Activated naive CD4-positive, alpha-beta T cell treated with anti-CD3 and anti-CD28 coated beads, Interleukin-2, amount 50 U/mL, for 16 hours (primary cell): Measurements from ENCODE around the gene SLC5A7.

Source experiments
- DNase-seq: peaks from one replicate; pipeline ENCODE4 v3.0.0-alpha.2; 2020

The SLC5A7 gene

DNA sequence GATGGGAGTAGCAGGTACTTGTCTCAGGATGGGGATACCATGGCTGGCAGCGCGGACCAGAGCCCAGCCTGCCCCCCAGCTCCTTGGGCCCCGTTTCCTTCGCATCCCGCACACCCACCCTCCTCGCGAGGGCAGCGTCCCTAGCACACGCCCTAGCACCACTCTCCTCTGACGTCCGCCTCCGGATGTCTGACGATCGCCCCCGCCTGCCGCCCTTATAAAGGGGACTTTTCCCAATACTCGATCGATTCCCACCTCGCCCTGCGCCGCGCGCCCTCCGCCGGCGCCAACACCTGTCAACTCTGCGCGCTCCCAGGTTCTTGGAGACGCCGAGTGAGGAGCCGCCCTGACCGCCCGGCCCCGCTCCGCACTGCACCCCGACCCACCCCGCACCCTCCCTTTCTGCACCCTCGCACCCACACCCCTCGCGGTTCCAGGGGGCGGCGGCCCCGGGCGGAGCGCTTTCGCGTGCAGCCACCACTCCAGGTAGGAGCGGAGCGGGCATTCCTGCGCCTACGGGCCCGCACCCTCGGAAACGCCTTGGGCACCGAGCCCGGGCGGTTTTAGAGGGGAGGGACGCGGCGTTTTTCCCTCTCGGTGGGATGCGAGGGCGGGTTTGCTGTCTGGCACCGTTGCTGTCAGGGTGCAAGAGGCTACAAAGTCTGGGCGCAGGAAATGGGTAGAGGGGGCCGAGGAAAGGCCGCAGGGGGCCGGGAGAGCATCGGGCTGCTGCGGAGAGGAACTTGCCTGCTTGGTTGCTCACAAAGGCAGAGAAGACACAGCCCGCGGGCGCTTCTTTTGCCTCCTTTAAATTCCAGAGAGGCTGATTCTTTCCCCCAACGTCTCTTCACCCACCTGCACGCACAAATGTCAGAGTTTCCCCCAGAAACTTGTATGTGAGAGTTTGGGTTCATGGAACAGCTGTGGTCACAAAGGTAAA, at the start of gene SLC5A7:
TSS of gene SLC5A7 (plus strand) at position 247 of the 940 bp plus-strand sequence. CDS start 1,632 bp downstream, outside the sequence.
- no peak for DNase-seq

DNA sequence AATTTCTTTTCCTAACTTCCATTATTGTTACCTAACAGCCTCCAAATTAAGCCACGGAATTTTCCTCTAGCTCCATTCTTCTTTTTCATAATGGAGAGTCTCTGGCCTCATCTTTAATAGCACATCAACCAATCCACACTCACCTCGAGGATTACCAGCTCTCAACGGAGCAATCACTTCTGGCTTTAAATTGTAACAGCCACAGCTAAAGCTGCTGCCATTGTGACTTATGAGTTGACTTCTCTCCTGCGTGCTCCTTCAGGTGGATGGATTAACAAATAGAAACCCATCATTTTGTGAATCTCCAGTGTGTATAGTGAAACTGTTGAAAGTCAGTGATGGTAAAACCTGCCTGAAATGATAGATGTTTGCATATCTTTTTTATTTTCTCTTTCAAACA, 24.9 kb upstream of the SLC5A7 start:
- no peak for DNase-seq

DNA sequence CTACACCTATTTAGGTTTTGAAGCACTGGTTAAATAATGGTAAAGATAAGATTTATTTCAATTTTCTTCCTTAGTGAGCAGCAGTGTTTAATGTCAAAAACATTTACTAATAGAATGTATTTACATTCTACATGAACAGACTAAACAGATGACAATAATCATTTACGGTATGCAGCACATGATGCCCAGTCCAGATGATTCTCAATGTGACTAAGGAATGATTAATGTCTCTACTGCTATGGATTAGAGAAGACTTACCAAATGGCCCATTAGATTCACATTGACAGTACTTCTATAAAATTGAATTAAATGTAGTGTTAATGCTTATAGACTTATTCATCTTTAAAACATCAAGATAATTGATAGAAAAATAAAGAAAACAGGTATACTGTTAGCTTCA, 22.1 kb upstream of the SLC5A7 start:
- no peak for DNase-seq

DNA sequence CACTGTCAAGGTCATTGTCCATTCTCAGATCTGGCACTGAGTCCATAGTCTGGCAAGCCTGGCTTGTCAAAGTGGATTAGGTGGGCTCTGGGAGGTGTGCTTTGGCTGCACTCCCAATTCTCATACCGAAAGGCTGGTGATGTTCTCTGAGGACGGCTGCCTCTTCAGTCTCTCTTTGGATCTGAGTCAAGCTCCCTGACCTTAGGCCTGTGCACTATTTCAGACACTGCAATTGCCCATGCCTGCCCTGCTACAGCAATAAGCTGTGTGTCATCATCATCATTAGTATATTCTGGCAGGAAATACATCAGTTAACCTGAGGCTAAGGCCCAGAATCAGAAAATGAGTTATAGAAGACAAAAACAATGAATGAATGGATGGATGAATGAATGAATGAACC, 1.6 kb upstream of the SLC5A7 start:
- DNase-seq: no peak

DNA sequence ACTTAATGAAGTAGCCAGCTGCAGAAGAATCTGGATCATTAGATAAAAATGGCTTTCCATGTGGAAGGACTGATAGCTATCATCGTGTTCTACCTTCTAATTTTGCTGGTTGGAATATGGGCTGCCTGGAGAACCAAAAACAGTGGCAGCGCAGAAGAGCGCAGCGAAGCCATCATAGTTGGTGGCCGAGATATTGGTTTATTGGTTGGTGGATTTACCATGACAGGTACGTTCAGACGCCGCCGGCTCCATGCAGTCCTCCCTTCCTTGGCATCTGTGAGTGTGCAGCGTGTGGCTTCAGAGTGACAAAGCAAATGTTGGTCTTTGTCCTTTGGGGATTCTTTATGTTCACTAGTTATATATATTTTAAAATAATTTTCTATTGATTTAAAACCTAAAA, 1.8 kb downstream of the SLC5A7 start:
- no peak for DNase-seq

DNA sequence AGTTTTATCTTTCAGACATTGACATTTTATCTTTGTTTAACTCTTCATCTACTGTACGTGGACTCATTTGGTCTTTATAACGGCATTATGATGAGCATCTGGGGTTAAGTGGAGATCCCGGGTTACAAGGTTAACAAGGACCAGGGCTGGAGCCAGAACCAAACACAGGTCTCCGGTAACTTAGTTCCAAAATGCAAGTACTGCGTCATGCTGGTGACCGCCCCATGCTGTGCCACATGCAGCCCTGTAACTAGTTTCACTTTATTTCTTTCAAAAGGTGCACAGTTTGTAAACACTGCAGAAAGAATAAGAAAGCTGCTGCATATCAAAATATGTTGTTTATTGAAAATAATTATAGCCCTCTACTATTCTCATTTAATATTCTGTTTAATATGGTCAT, 3.1 kb downstream of the SLC5A7 start:
- DNase-seq: no peak

DNA sequence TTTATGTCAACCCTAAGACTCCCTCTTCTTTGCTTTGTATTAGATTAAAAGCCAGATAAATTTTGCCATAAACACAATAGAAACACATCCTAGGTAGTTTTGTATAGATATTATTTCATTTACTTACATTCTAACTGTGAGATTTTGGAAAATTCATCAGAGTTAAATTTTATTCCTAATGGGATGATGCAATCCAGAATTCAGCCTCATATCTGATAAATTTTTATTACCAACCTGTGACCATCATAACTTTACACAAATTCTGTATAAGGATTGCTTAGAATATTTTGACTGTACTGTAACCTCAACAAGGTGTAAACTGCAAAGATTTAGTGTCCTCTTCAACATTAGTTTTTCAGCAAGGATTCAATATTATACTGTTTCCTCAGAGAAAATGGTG, 4.4 kb downstream of the SLC5A7 start:
- no peak for DNase-seq

DNA sequence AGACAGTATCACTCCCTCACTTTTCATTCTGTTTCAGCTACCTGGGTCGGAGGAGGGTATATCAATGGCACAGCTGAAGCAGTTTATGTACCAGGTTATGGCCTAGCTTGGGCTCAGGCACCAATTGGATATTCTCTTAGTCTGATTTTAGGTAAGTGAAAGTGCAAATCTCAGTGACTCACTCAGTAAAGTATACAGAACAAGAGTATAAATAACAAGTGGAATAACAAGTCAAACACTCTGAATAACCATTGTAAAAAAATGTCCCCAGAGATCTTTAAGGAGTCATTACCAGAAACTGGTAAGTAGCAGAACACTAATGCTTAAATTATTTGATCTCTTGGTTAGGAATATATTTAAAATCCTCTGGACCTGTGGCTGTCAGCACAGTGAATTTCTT, 5.7 kb downstream of the SLC5A7 start:
- DNase-seq: no peak

DNA sequence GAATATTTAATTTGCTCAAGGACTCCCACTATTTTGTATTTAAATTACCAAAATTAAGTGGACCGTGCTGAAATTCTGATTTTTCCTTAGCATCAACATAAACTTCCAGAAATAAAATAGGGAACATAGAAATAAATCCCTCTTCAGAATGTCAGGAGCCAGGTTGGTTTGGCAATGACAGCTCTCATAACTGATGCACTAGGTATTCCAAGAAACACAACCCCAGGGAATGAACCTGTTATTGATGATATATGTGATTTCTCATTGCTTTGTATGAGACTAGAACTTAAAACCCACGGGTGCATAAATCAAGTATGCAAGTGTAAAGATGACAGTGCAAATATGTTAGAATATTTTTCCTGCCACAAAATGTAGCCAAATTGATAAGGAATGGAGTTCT, 12.8 kb downstream of the SLC5A7 start:
- no peak for DNase-seq

DNA sequence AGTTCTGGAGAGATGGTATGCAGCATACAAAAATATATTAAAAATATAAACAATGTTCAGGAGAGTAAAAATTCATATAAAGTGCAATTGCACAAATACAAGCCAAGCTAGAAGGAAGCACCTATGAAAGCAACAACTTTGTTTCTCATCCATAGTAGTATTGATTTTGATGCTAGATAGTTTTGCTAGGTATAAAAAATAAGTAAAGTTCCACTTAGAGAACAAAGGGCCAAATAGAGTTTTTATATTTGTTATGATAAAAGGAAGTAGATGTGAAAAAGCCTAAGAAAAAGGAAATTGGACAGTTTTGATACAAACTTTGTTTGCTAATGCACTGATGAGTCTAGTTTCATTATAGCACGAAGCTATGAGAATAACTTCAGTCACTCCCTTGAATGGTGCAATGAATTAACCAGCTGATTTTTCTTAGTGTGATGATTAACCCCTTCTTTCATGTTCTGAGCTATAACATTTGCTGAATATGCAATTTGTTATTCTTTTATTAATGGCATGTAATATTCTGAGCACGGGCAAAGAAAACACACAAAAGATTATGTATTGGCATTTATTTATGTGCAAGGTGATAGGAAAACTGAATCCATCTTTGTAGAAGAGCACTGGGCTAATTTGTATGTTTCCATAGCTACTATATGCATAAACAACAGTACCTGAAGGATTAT, 24.7 kb downstream of the SLC5A7 start:
- no peak for DNase-seq

DNA sequence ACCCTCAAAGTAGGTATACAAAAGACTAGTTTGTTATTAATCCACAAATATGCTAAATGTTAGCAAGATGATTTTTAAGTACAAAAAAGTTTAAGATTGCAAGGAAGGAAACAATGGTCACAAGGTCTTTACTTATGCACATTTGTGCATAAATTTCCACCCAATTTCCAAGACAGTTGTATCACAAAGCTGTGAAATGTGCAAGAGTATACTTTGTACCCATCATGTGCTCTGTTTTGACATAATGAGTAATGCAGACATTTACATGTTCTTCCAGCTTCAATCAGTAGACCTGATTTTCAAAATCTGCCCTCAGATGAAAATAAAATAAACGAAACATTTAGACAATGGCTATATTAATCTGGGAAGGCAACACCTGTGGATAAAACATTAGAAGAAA, 27.0 kb downstream of the SLC5A7 start:
- no peak for DNase-seq

DNA sequence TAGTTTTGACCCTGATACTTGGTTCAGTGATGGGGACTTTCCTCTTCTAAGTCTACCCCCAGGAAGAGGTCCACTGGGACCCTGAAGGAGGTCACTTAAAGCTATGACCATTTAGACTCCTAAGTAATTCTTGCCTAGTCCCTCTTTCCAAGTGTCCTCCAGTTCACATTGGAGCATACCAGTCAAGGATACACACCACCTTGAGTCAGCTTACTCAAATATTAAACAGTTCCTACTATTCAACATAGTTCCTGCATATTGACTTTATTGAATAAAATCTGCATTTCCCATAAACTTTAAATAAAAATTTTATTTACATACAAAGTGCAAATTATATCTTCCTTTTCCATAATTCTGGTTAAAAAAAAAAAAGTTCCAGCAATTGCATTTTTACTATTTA, 36.3 kb downstream of the SLC5A7 start:
- no peak for DNase-seq

DNA sequence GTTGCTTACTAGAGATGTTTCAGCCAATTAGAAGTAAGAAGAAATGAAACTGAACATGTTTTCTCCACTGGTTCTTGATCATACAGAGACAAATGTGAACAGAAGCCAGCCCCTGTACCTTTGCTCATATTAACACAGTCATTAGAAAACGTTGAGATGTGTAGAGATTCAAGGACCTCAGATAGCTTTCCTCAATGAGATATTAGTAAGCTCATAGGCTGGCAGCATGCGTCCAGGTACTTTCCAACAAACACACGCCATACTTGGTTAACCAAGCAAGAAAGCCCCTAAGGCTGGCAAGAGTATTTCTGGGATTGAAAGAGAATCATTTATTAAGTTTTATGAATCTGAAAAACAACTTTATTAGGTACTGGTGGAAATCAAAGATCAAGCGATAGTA, 37.5 kb downstream of the SLC5A7 start:
- DNase-seq: no peak

DNA sequence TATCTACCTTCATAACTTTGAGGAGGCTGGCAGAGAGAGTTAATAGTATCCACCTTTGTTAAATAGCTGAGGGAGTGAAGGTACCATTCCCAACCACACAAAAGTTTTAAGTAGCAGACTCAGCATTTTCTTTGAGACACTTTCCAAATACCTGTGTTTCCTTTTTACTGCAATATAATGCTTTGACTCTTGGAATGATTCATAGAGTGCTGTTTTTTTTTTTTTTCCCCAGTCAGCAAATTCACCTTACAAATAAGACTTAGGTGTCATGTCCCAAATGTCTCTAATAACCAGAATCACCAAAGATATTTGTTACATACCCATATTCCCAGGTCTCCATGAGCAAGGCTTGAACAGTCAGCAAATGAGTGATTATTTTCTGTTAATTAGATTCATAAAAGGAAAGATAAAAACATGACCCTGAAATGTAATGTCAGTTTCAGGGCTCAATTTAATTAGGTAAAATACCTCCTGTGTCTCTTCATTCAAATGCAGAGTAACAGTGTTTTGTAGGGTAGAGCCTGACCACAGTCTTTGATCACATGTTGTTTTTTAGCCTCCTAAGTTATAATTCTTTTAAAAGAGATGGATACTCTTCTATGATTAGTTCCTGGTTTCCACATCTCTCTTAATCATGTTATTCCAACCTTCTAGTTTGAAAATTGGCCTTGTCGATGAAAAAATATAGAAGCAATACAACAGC, 39.9 kb downstream of the SLC5A7 start:
- no peak for DNase-seq

DNA sequence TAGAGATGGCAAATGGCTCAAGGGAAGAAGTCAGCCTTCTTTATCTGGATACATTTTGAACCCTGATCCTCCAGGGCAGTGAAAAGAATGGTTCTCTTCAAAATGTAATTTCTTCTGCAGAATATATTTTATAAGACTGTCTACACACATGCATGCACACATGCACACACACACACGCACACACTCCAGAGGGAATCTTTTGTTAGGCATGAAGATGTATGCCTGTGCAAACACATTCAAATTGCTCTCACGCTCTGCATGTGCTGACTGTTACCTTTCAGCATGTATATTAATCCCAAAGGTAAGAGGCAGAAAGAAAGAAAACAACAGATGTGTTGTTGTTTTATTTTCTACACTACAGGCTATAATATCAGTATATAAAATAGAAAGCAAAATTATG, 43.2 kb downstream of the SLC5A7 start:
- no peak for DNase-seq

DNA sequence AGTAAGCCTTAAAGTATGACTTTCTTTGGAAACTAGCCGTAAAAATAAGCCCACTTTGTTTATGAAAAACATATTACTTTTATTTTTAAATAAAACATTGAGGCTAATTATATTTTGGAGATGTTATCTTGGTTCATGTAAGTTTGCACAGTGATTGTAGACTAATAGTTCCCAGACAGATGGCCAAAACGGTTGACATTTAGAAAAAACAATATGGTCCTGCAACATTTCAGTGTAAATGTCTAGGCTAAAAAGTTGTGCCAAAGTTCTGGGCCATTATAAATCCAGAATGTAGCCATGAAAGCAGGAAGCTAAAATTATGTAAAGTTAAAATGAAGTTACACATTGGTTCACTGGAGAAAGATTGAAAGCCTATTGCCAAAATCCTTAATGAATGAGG, 43.6 kb downstream of the SLC5A7 start:
- DNase-seq: no peak

DNA sequence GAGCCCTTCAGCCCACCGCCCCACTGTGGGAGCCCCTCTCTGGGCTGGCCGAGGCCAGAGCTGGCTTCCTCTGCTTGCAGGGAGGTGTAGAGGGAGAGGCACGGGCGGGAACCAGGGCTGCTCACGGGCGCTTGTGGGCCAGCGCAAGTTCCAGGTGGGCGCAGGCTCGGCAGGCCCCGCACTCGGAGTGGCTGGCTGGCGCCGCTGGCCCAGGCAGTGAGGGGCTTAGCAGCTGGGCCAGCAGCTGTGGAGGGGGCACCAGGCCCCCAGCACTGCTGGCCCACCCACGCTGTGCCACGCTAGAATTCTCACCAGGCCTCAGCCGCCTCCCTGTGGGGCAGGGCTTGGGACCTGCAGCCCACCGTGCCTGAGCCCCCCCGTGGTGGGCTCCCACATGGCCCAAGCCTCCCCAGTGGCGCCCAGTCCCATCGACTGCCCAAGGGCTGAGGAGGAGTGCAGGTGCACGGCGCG, 45.2 kb downstream of the SLC5A7 start:
- DNase-seq: no peak

DNA sequence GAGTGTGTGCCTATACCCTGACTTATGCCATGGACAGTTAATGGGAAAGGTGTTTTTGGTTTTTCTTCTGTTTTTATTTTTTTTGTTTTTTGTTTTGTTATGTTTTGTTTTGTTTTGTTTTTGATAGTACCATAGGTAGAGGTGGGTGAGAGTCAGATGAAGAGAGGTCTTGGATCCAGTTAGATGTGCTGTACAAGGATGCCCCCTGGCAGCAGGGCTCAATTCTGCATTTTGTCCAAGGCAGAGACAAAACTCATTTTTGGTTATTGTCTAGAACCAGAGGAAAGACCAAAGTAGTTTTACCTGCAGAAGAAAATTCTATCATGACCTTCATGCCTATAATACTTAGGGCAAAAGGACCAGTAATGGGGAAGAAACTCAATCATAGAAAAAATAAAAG, 48.5 kb downstream of the SLC5A7 start:
- no peak for DNase-seq

DNA sequence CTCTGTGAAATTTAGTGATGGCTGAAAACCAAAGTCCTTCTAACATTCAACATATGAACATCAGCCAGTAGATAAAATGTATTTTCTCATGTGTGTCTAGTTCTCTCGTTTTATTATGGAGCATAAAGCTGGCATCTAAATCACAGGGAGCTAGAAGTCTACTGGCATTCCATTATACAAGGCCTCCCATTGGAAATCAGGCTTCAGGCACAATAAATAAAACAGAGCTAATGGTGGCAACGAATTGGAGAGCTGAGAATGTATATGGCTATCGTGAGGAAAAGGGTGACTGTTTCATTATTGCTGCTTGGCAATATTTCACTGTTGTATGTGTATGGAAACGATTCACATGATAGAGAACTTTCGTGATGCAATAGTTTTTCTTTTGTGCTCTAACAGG, 62.4 kb downstream of the SLC5A7 start:
- no peak for DNase-seq

DNA sequence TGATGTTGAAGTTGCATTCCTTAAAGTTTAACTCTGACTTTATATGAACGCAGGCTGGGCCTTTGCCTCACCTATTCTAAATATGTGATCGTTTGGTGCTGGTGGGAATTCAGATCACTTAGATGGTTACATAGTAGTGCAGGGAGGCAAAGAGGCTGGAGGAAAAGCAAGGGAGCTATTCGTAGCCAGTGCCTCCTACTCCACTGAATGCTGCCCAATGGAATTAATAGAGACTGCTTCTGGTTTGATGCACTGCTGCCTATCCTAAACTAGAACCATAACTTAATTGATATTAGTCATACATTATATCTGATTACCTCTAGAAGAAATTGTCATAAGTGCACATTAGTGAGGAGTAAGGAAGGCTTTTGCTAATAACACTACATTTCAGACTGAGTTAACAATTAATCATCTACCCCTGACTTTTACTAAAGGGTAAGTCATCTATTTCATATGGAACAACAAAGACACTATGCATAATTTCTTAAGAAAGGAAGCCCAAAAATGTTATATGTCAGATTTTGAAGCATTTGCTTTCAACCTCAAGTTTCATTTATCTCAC, 72.3 kb downstream of the SLC5A7 start:
- DNase-seq: no peak

DNA sequence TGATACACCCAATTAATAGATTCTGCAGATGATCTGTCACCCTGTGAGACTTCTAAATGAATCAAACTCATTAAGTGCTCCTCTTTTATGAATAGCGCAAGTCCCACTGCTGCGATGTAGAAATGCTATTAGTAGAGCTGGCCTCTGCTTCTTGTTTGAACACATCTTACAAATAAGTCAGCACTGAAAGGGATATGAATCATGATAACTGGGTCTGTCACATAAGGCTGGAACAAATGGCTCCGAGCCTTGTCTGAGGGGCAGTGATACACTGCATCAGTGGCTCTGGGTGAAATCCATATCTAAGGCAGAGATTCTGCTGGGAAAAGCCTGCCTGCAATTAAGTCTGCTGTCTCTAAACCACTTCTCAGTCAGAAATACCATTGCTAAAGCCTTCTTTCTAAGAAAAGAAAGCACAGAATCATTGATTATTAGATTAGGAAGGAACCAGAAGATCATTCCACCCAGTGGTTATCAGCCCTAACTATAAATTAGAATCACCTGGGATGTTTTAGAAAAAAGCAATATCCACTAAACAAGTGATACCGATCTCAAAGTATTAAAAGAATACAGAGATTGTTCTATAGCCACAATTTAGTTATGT, 75.2 kb downstream of the SLC5A7 start:
- DNase-seq: no peak
